Large intestine (tissue), 3 donors: ENCODE measurements around the gene RAB8A. TPM values are rescaled to one million over a fixed set of nuclear protein-coding genes. Genes with fewer than 3 reads are reported as not detected.

Experiments used
- DNase-seq, 2 donors: peaks; one replicate each; pipeline versions ENCODE4 v3.0.0 to v3.0.0-alpha.2; 2013
- H3K27ac ChIP-seq: one replicate; pipeline ENCODE4 v1.5.1; 2013; ENCODE audit warnings: low read length
- H3K27me3 ChIP-seq: 2 replicates; pipeline ENCODE4 v1.6.1; 2013; ENCODE audit warnings: low read length; ENCODE audit not compliant: control insufficient read depth, insufficient read depth
- H3K36me3 ChIP-seq: 2 replicates; pipeline ENCODE4 v1.6.1; 2013; ENCODE audit warnings: low read length; ENCODE audit not compliant: control insufficient read depth, insufficient read depth
- H3K4me1 ChIP-seq: one replicate; pipeline ENCODE4 v1.6.1; 2013; ENCODE audit warnings: low read length; ENCODE audit not compliant: control insufficient read depth, insufficient read depth
- H3K4me3 ChIP-seq: one replicate; pipeline ENCODE4 v1.5.1; 2013; ENCODE audit warnings: low read length
- H3K9me3 ChIP-seq: one replicate; pipeline ENCODE4 v1.6.1; 2013; ENCODE audit warnings: mild to moderate bottlenecking, low read depth, low read length, moderate library complexity; ENCODE audit not compliant: control insufficient read depth
- WGBS: methylation state at CpG from one replicate; pipeline ENCODE4 v1.1.5; 2013; ENCODE audit warnings: low lambda C conversion rate; ENCODE audit not compliant: insufficient coverage; 5-methylcytosine and 5-hydroxymethylcytosine counted together
- polyA plus RNA-seq: library from polyadenylated mRNA; unstranded; fragments of 120-200 nt; gene quantifications from one replicate; pipeline ENCODE4 v1.2.1, GENCODE V29; 2013

Gene RAB8A
- polyA plus RNA-seq, 1 donor = 74.1 TPM

DNA sequence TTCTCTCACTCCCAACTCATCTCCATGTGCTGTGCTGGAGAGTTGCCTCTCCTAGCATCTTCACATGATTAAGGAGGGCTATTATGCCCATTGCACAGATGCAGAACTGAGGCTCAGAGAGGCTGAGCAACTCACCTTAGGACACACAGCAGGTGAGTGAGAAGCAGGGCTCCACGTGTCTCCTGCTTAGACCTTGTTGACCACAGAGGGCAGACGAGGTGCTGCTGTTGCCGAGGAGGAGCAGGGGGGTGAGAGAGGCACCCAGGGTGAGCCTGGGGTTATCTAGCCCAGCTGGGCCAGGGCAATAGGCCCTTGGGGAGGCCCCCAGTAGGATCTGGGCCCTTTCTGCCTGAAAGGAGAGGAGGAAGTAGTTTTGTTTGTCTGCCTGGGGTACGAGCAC lies 29.4 kb downstream of the RAB8A start:
- H3K36me3 ChIP-seq = no peaks in the 10 kb centered on the region
- no CpG with 5 or more reads among the region's 4 CpGs for WGBS
- no peak overlapping the region for H3K27ac ChIP-seq
- H3K4me3 ChIP-seq = no peak overlapping the region
- no peaks in the 10 kb centered on the region for H3K9me3 ChIP-seq
- no peaks in the 10 kb centered on the region for H3K27me3 ChIP-seq
- no peak for DNase-seq
- H3K4me1 ChIP-seq = no peaks in the 10 kb centered on the region

DNA sequence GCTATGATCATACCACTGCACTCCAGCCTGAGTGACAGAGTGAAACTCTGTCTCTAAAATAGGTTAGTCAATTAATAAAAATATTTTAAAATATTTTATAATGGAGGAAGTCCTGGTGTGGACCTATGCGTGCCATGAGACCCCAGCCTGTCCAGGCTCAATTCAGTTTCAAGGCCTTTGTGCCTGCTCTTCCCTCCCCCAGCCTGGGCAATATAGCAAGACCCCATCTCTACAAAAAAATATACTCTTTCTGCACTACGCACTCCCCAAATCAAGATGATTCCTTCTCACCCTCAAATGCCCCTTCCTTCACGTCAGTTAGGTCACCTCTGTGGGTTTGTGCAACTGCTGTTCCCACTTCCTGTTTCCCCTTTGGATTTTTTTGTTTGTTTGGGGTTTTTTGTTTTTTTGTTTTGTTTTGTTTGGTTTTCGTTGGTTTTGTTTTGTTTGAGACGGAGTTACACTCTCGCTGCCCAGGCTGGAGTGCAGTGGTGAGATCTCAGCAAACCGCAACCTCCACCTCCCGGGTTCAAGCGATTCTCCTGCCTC lies 30.4 kb downstream of the RAB8A start:
- no peak overlapping the region for H3K4me3 ChIP-seq
- no peaks in the 10 kb centered on the region for H3K27me3 ChIP-seq
- no peaks in the 10 kb centered on the region for H3K9me3 ChIP-seq
- H3K27ac ChIP-seq = no peak overlapping the region
- WGBS = 93% methylated on average over 4 of the region's 9 CpGs
- no peaks in the 10 kb centered on the region for H3K4me1 ChIP-seq
- no peak for DNase-seq
- H3K36me3 ChIP-seq = no peaks in the 10 kb centered on the region

DNA sequence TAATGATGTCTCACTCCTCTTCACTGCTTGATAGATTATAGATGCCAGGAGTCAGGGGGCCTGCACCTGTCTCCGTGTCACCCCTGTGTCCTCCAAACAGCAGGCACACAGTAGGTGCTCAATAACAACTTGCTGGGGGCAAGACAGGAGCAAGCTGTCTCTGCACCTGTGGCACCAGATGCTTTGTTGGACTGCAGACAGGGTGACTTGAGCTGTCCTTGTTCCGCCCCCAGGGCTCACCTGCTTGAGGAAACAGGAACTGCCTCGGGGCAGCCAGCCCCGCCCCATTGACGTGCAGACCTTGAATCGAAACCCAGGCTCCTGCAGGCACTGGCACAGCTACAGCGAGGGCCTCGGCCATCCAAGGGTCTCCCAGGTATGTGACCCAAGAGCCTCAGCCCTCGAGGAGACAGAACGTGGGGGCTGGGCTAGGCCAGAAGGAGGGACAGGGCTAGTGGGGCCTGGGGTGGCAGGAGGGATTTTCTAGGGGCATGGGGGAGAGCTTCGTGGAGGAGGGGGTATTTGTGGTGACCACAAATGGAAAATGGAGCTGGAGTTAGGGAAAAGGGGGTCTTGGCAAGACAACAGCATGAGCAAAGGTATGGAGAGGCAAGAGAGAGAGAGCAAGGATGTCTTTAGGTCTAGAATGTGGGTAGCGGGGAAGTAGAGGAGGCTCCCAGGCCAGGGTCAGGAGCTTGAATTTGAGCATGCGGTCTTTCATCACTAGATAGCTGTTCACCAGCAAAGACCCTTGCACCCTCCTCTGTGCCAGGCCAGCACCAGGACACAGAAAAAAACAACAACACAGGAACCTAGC lies 31.9 kb downstream of the RAB8A start, which contains the start of gene HSH2D:
HSH2D (plus strand) TSS at position 287 of the 817 bp plus-strand sequence. CDS start 5,066 bp downstream, outside the sequence.
- no peaks in the 10 kb centered on the region for H3K9me3 ChIP-seq
- no CpG with 5 or more reads among the region's 13 CpGs for WGBS
- peak; percentile 95 to 96 for DNase-seq

DNA sequence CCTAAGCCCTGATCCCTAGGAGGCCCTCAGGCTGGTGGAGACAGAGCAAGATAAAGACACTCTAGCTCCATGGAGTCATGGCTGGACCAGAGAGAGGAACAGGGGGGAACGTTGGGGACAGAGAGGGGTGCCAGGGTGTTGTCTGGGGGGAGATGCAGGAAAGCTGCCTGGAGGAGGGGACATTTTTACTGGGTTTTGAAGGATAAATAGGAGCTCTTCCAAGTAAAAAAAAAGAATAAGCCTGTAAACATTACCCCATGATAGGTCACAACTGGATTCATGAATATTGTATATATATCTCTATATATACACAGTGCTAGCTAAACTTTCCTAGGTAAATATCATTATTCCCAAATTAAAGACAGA lies 32.5 kb downstream of the RAB8A start:
- no peaks in the 10 kb centered on the region for H3K27me3 ChIP-seq
- peak overlapping the region; percentile 69 for H3K27ac ChIP-seq
- H3K4me3 ChIP-seq = peak overlapping the region; percentile 53
- DNase-seq = no peak
- H3K4me1 ChIP-seq = no peaks in the 10 kb centered on the region
- no CpG with 5 or more reads among the region's 1 CpG for WGBS
- H3K36me3 ChIP-seq = peaks cover 7% of the 10 kb centered on the region
- H3K9me3 ChIP-seq = no peaks in the 10 kb centered on the region

More for the DNA sequence above, 31.9 kb downstream of the RAB8A start, which contains the start of gene HSH2D:
- Histone ChIP-seq H3K36me3 (peaks cover under 1% of the 10 kb centered on the region), H3K27ac (peak within 1 kb of the TSS; percentile 69), H3K27me3 (no peaks in the 10 kb centered on the region), H3K4me3 (peak within 1 kb of the TSS; percentile 53), H3K4me1 (no peaks in the 10 kb centered on the region)

DNA sequence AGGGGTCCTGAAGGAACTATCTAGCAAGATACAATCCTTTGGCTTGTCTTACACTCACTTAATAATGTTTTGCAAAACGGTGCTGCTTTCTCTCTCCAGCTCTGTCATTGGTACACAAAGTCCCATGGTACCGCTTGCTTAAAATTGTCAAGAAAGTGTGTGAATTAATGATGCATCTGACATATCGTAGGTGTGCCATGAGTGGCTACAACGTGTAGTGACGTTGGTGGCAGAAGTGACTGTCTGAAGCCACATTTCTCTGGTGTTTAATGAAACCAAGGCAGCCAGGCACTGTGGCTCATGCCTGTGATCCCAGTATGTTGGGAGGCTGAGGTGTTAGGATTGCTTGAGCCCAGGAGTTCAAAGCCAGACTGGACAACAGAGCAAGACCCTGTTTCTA lies 34.4 kb downstream of the RAB8A start:
- Histone ChIP-seq H3K36me3 (peaks cover 7% of the 10 kb centered on the region), H3K9me3 (no peaks in the 10 kb centered on the region), H3K4me1 (no peaks in the 10 kb centered on the region), H3K27ac (no peak overlapping the region), H3K27me3 (no peaks in the 10 kb centered on the region), H3K4me3 (no peak overlapping the region)
- no peak for DNase-seq
- no CpG with 5 or more reads among the region's 5 CpGs for WGBS

DNA sequence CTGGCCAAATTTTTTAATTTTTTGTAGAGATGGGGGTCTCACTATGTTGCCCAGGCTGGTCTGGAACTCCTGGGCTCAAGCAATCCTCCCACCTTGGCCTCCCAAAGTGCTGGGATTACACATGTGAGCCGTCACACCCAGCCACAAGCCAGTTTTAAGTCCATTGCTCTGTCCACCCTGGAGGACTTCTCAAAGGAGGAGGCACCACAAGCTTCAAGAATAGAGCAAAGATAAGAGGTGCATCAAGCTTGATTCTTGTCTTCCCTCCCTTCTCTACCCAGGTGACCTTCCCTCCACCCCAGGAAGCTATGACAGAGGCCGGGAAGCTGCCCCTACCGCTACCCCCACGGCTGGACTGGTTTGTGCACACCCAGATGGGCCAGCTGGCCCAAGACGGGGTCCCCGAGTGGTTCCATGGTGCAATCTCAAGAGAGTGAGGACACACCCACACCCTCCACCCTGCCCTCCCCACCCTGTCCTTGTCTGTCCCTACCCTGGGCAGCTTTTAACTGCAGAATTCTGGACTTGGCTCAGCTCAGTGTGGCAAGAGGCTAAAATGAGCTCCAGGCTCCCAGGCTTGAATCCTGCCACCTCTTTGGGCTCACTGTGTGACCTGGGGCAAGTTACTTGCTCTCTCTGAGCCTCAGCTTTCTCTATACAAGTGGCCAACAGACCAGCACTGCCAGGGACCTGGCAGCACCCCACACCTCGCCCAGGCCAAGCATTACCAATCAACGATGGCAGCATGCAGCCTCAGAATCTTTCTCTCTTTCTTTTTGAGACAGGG lies 36.9 kb downstream of the RAB8A start:
- Histone ChIP-seq H3K27me3 (no peaks in the 10 kb centered on the region), H3K4me1 (no peaks in the 10 kb centered on the region), H3K9me3 (no peaks in the 10 kb centered on the region), H3K36me3 (peaks cover 23% of the 10 kb centered on the region), H3K27ac (no peak overlapping the region), H3K4me3 (no peak overlapping the region)
- no CpG with 5 or more reads among the region's 8 CpGs for WGBS
- no peak for DNase-seq

DNA sequence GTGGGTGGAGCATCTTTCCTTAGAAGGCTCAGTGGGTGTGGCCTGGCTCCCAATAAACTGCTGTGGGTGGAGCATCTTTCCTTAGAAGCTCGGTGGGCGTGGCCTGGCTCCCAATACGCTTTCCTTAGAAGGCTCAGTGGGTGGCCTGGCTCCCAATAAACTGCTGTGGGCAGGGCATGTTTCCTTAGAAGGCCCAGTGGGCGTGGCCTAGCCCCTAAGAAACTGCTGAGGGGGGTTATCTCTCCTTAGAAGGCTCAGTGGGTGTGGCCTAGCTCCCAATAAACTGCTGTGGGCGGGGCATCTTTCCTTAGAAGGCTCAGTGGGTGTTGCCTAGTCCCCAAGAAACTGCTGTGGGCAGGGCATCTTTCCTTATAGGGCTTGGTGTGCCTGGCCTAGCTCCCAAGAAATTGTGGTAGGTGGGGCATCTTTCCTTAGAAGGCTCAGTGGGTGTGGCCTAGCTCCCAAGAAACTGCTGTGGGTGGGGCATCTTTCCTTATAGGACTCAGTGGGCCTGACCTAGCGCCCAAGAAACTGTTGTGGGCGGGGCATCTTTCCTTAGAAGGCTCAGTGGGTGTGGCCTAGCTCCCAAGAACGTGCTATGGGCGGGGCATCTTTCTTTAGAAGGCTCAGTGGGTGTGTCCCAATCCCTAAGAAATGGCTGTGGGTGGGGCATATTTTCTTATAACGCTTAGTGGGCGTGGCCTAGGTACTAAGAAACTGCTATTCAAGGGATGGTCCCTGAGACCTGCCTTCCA lies 42.1 kb downstream of the RAB8A start:
- Histone ChIP-seq H3K9me3 (no peaks in the 10 kb centered on the region), H3K27ac (no peak overlapping the region), H3K4me1 (no peaks in the 10 kb centered on the region), H3K27me3 (no peaks in the 10 kb centered on the region), H3K36me3 (peaks cover 40% of the 10 kb centered on the region), H3K4me3 (no peak overlapping the region)
- WGBS = no CpG with 5 or more reads among the region's 11 CpGs
- DNase-seq = no peak

DNA sequence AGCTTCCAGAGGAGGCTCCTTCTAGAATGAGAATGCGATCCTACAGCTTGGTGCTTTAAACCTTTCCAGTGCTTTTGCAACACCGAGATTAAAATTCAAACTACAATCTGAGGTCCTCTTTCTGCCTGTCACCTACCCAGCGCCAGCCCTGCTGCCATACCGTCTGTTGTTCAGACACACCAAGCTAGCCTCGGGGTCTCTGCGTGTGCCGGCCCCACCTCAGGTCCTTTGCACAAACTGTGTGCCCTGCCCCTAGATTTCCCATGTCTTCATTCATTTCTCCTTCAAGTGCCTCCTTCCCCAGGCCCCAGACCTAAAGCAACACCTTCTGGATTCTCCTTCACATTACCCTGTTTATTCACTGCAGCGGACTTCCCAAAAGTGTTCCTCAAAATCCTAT lies 42.9 kb downstream of the RAB8A start:
- H3K36me3 ChIP-seq = peaks cover 36% of the 10 kb centered on the region
- no peak overlapping the region for H3K4me3 ChIP-seq
- H3K4me1 ChIP-seq = no peaks in the 10 kb centered on the region
- no peaks in the 10 kb centered on the region for H3K9me3 ChIP-seq
- no peak for DNase-seq
- 88% methylated on average over 3 of the region's 8 CpGs for WGBS
- H3K27ac ChIP-seq = no peak overlapping the region
- no peaks in the 10 kb centered on the region for H3K27me3 ChIP-seq

DNA sequence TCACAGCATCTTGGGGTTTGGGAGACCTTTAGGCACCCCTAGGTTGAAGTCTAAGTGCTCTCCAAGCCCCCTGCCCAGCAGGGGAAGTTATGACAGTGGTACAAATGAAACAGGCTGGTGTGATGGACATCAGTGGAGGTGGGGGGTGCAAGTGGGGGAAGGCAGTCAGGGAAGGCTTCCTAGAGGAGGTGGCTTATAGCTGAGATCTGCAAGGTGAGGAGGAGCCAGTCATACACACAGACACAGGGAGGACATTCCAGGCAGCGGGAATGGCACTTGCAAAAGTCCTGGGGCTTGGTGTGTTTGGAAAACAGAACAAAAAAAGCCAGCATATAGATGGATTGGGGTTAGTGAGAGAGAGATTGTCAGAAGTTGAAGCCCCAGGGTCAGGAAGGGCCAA lies 43.4 kb downstream of the RAB8A start:
- Histone ChIP-seq H3K27ac (no peak overlapping the region), H3K27me3 (no peaks in the 10 kb centered on the region), H3K36me3 (peaks cover 36% of the 10 kb centered on the region), H3K4me3 (no peak overlapping the region), H3K4me1 (no peaks in the 10 kb centered on the region), H3K9me3 (no peaks in the 10 kb centered on the region)
- no peak for DNase-seq
- WGBS = no CpG with 5 or more reads among the region's 1 CpG

DNA sequence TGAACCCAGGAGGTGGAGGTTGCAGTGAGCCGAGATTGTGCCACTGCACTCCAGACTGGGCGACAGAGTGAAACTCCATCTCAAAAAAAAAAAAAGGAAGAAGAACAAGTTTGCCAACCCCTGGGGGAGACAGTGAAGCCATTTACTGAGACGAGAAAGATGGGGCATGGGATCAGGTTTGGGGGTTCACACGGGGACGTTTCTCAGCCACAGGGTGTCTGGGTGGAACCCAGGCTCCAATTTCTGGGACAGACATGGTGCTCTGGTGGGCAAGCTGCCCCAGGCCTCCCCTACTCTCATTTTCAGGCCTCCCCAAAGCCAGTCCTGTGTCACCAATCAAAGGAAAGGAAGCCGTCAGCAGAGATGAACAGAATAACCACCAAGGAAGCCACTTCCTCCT lies 45.2 kb downstream of the RAB8A start:
- Histone ChIP-seq H3K27ac (no peak overlapping the region), H3K36me3 (peaks cover 33% of the 10 kb centered on the region), H3K9me3 (no peaks in the 10 kb centered on the region), H3K4me3 (no peak overlapping the region), H3K27me3 (no peaks in the 10 kb centered on the region), H3K4me1 (no peaks in the 10 kb centered on the region)
- 100% methylated on average over 2 of the region's 6 CpGs for WGBS
- DNase-seq = no peak
